H1 (cell line): ENCODE results near the gene CA9. TPM values are rescaled to one million over a fixed set of nuclear protein-coding genes. Genes with fewer than 3 reads are reported as not detected.
A peak's percentile ranks its signal among the peaks of the same experiment; 100 is the strongest.

Source experiments
- CTCF ChIA-PET: fragments of 300-600 bp; sonication (Branson Sonifier 250); formaldehyde crosslinking; loops from one replicate; lab custom pipeline; 2021; ENCODE audit not compliant: partially characterized antibody; lab: Charles Lee
- POLR2A ChIA-PET: fragments of 300-600 bp; sonication (Branson Sonifier 250); formaldehyde crosslinking; loops from one replicate; lab custom pipeline; 2021; ENCODE audit warnings: inconsistent platforms; ENCODE audit not compliant: partially characterized antibody; lab: Charles Lee
- DNase-seq, 2 experiments: peaks; one replicate each; pipeline versions ENCODE4 v3.0.0 to v3.0.0-alpha.2; 2010 to 2022; ENCODE audit warnings: low spot score in 2 of 2, low read depth in 1 of 2, mixed read lengths in 1 of 2
- FAIRE-seq: peaks from 2 replicates; lab custom pipeline; 2011; peaks lifted over from hg19 to GRCh38; lab: Jason Lieb, UNC
- H2AFZ ChIP-seq: 2 replicates; pipeline ENCODE4 v1.8.1; 2012; ENCODE audit warnings: low read length, inconsistent platforms
- H2AK5ac ChIP-seq: 2 replicates; pipeline ENCODE4 v1.6.1; 2013; ENCODE audit warnings: low read depth, low read length
- H2BK120ac ChIP-seq: replicated peaks from 2 replicates; pipeline ENCODE3; 2013; ENCODE audit warnings: low read depth, low read length, inconsistent platforms
- H2BK12ac ChIP-seq: 2 replicates; pipeline ENCODE4 v1.6.1; 2013; ENCODE audit warnings: low read depth, low read length
- H2BK15ac ChIP-seq: 2 replicates; pipeline ENCODE4 v1.6.1; 2013; ENCODE audit warnings: low read length
- H2BK20ac ChIP-seq: 2 replicates; pipeline ENCODE4 v1.6.1; 2013; ENCODE audit warnings: low read length
- H2BK5ac ChIP-seq: 2 replicates; pipeline ENCODE4 v1.6.1; 2013; ENCODE audit warnings: low read depth, low read length
- H3K14ac ChIP-seq: 2 replicates; pipeline ENCODE4 v1.6.1; 2013; ENCODE audit warnings: inconsistent platforms; ENCODE audit not compliant: insufficient read length
- H3K18ac ChIP-seq: 2 replicates; pipeline ENCODE4 v1.6.1; 2013; ENCODE audit warnings: low read length; ENCODE audit errors: extremely low read depth
- H3K23ac ChIP-seq: 2 replicates; pipeline ENCODE4 v1.6.1; 2013; ENCODE audit warnings: inconsistent platforms; ENCODE audit not compliant: insufficient read length
- H3K23me2 ChIP-seq: 2 replicates; pipeline ENCODE4 v1.6.1; 2013; ENCODE audit warnings: low read depth, low read length
- H3K27ac ChIP-seq: 2 replicates; pipeline ENCODE4 v1.6.1; 2011; ENCODE audit warnings: low read depth, low read length, inconsistent platforms
- H3K27me3 ChIP-seq, 4 experiments: replicated peaks in 1 of 4; 1 replicate in 1 of 4; 2 replicates in 3 of 4; pipeline versions ENCODE4 v1.6.1 to v1.8.1; 2011 to 2013; ENCODE audit warnings: low read length in 3 of 4, mild to moderate bottlenecking in 3 of 4, inconsistent platforms in 2 of 4, mixed read lengths in 2 of 4, moderate library complexity in 1 of 4; ENCODE audit not compliant: control insufficient read depth in 3 of 4, insufficient read depth in 3 of 4; ENCODE audit errors: extremely low read depth in 1 of 4
- H3K36me3 ChIP-seq, 4 experiments: 2 replicates each; pipeline versions ENCODE4 v1.6.1 to v1.8.1; 2011 to 2013; ENCODE audit warnings: mild to moderate bottlenecking in 4 of 4, low read length in 3 of 4, moderate library complexity in 2 of 4, control low read depth in 1 of 4, inconsistent platforms in 1 of 4; ENCODE audit not compliant: insufficient read depth in 4 of 4, control insufficient read depth in 2 of 4
- H3K4ac ChIP-seq: replicated peaks from 2 replicates; pipeline ENCODE3; 2013; ENCODE audit warnings: low read length, low read depth, mixed read lengths, inconsistent platforms; ENCODE audit not compliant: insufficient read length
- H3K4me1 ChIP-seq, 4 experiments: replicated peaks in 1 of 4; 1 replicate in 1 of 4; 2 replicates in 3 of 4; pipeline versions ENCODE4 v1.6.1 to v1.8.1; 2011 to 2013; ENCODE audit warnings: low read length in 3 of 4, inconsistent platforms in 2 of 4, mixed read lengths in 1 of 4; ENCODE audit not compliant: insufficient read depth in 4 of 4, control insufficient read depth in 3 of 4
- H3K4me2 ChIP-seq, 2 experiments: 2 replicates each; pipeline versions ENCODE4 v1.6.1 to v1.8.1; 2011 to 2013; ENCODE audit warnings: low read depth in 2 of 2, low read length in 2 of 2, control low read depth in 1 of 2, inconsistent platforms in 1 of 2, mild to moderate bottlenecking in 1 of 2; ENCODE audit not compliant: insufficient read depth in 1 of 2
- H3K4me3 ChIP-seq, 4 experiments: fragments of 200-600, 300-600 bp in 1 of 4; sonication (generic), shearing (Covaris generic), sonication (Bioruptor Twin) in 1 of 4; 2 replicates each; pipeline versions ENCODE4 v1.5.1 to v1.8.1; 2011 to 2016; ENCODE audit warnings: low read length in 4 of 4, low read depth in 3 of 4, control low read depth in 2 of 4, inconsistent platforms in 2 of 4, mild to moderate bottlenecking in 2 of 4, mixed read lengths in 1 of 4, moderate library complexity in 1 of 4; ENCODE audit not compliant: insufficient read depth in 2 of 4; ENCODE audit errors: extremely low read depth in 1 of 4
- H3K56ac ChIP-seq: replicated peaks from 2 replicates; pipeline ENCODE3; 2013; ENCODE audit warnings: low read depth, mild to moderate bottlenecking, mixed read lengths, low read length, inconsistent platforms; ENCODE audit not compliant: insufficient read length
- H3K79me1 ChIP-seq: 2 replicates; pipeline ENCODE4 v1.6.1; 2013; ENCODE audit warnings: low read depth, low read length, control low read depth
- H3K79me2 ChIP-seq, 2 experiments: 2 replicates each; pipeline versions ENCODE4 v1.6.1 to v1.8.1; 2012 to 2013; ENCODE audit warnings: low read length in 2 of 2, mild to moderate bottlenecking in 2 of 2, inconsistent platforms in 1 of 2; ENCODE audit not compliant: insufficient read depth in 2 of 2, control insufficient read depth in 1 of 2
- H3K9ac ChIP-seq, 4 experiments: replicated peaks in 1 of 4; 1 replicate in 1 of 4; 2 replicates in 3 of 4; pipeline versions ENCODE4 v1.6.1 to v1.8.1; 2011 to 2013; ENCODE audit warnings: low read depth in 3 of 4, low read length in 3 of 4, control low read depth in 2 of 4, mild to moderate bottlenecking in 2 of 4, moderate library complexity in 2 of 4, inconsistent platforms in 1 of 4; ENCODE audit errors: extremely low read depth in 1 of 4
- H3K9me3 ChIP-seq, 2 experiments: 2 replicates each; pipeline versions ENCODE4 v1.6.1 to v1.8.1; 2012 to 2013; ENCODE audit warnings: mild to moderate bottlenecking in 2 of 2, moderate library complexity in 2 of 2, control low read depth in 1 of 2, inconsistent platforms in 1 of 2, low read depth in 1 of 2, low read length in 1 of 2, mixed read lengths in 1 of 2; ENCODE audit not compliant: insufficient read depth in 2 of 2
- H4K20me1 ChIP-seq, 2 experiments: replicated peaks in 1 of 2; 2 replicates each; pipeline versions ENCODE3 to v1.8.1; 2011 to 2013; ENCODE audit warnings: inconsistent platforms in 2 of 2, low read length in 2 of 2, mild to moderate bottlenecking in 1 of 2; ENCODE audit not compliant: insufficient read depth in 2 of 2, control insufficient read depth in 1 of 2
- H4K5ac ChIP-seq: 2 replicates; pipeline ENCODE4 v1.6.1; 2013; ENCODE audit warnings: low read length, low read depth, mixed read lengths, inconsistent platforms; ENCODE audit not compliant: insufficient read length
- H4K8ac ChIP-seq: 2 replicates; pipeline ENCODE4 v1.8.0; 2013; ENCODE audit warnings: mild to moderate bottlenecking, moderate library complexity, low read length, inconsistent platforms; ENCODE audit not compliant: insufficient read depth; ENCODE audit errors: extremely low read depth
- H4K91ac ChIP-seq: replicated peaks from 2 replicates; pipeline ENCODE3; 2013; ENCODE audit warnings: low read length, mixed read lengths, inconsistent platforms; ENCODE audit not compliant: insufficient read length
- MAFK ChIP-seq: IDR thresholded peaks from 2 replicates; pipeline ENCODE4 v1.6.1; 2012; ENCODE audit warnings: low read depth, mild to moderate bottlenecking, improper control_type of control experiment, low read length
- POLR2A ChIP-seq, 2 experiments: IDR thresholded peaks; 1 replicate in 1 of 2; 2 replicates in 1 of 2; pipeline ENCODE4 v1.6.1; 2011; ENCODE audit warnings: low read depth in 2 of 2, low read length in 2 of 2, mild to moderate bottlenecking in 2 of 2; ENCODE audit errors: control extremely low read depth in 1 of 2
- WGBS, 2 experiments: shearing (Covaris generic) in 1 of 2; methylation state at CpG; one replicate each; pipeline versions ENCODE4 v1.1.6 to v1.1.7; 2013 to 2015; ENCODE audit warnings: low lambda C conversion rate in 2 of 2, mixed read lengths in 2 of 2, inconsistent platforms in 1 of 2, low coverage in 1 of 2, missing lambda C conversion rate in 1 of 2; ENCODE audit not compliant: insufficient replicate concordance in 2 of 2, insufficient coverage in 1 of 2, insufficient read length in 1 of 2; ENCODE audit errors: extremely low coverage in 1 of 2, missing lambda C conversion rate in 1 of 2; 5-methylcytosine and 5-hydroxymethylcytosine counted together
- polyA plus RNA-seq, 7 experiments: library from polyadenylated mRNA; depleted of rRNA in 3 of 7; stranded (reverse) in 5 of 7; unstranded in 2 of 7; fragments of >200 nt in 5 of 7; fragments of 200-250 nt in 2 of 7; gene quantifications; 1 replicate in 5 of 7; 2 replicates in 1 of 7; 4 replicates in 1 of 7; pipeline versions ENCODE4 v1.2.1 to v1.2.3, GENCODE V29; 2011 to 2013; ENCODE audit warnings: missing spikeins in 2 of 7, mixed read lengths in 2 of 7
- total RNA-seq: library from RNA; stranded (reverse); fragmentation: NEBNext Ultra II Directional; extraction: Animal tissue kit (Norgen Biotek cat#: 25700); gene quantifications from 2 replicates; pipeline ENCODE4 v1.2.1, GENCODE V29; 2021

Gene CA9
- total and polyA plus RNA-seq, 2 of the 8 experiments (the other 6 are each of a cell fraction or from before 2014, with no cell fraction given), result 1.3 to 1.8 TPM

- H3K79me2 ChIP-seq, result peaks cover 0 to 10% of the 10 kb centered on the region in 2 experiments; a peak in 2 of 4 replicates
- no peak overlapping the region for H3K18ac ChIP-seq
- H2AFZ ChIP-seq, result no peak overlapping the region
- no peak overlapping the region for H3K4me3 ChIP-seq
- H4K91ac ChIP-seq, result no peak overlapping the region
- no peak overlapping the region for H2BK12ac ChIP-seq
- TF ChIP-seq MAFK (no peak), POLR2A (IDR thresholded peaks at IDR 0.05; ENCODE audit: control extremely low read depth in 1 of 2, low read depth in 2 of 2, low read length in 2 of 2) (0 out of 3 replicates have a peak, but pooled peaks of 1 of the 2 experiments have one; percentile 26)
- no peak overlapping the region for H3K4ac ChIP-seq
- no peak for FAIRE-seq
- ChIA-PET POLR2A (interaction anchor here (1.1 to 8.4 kb wide), 8 partner anchors 6 to 49 kb away, joined by 3 to 55 read pairs (median 6); partner anchors contain the start of genes ARHGEF39, CA9, CCDC107 and CREB3), CTCF (interaction anchor here (1.0 to 3.5 kb wide), 10 partner anchors 8 to 69 kb away, joined by 3 to 14 read pairs (median 4); partner anchors contain the start of gene ARHGEF39)
- no peak for DNase-seq
- no peak overlapping the region for H2BK120ac ChIP-seq
- no peak overlapping the region for H2AK5ac ChIP-seq
- no peak overlapping the region for H2BK20ac ChIP-seq
- H3K36me3 ChIP-seq, result peaks cover 14 to 46% (median 33%) of the 10 kb centered on the region in 4 experiments
- H4K8ac ChIP-seq, result no peak overlapping the region
- no peak overlapping the region for H3K9ac ChIP-seq
- H3K23me2 ChIP-seq, result no peaks in the 10 kb centered on the region
- H3K56ac ChIP-seq, result no peak overlapping the region
- no peaks in the 10 kb centered on the region for H3K9me3 ChIP-seq
- 89% methylated on average over 2 of the region's 2 CpGs; no CpG with 5 or more reads in 1 of the 2 experiments for WGBS, 2 experiments
- H4K5ac ChIP-seq, result no peak overlapping the region
- no peak overlapping the region for H3K4me2 ChIP-seq
- H2BK15ac ChIP-seq, result no peak overlapping the region
- H3K23ac ChIP-seq, result no peak overlapping the region
- H3K27ac ChIP-seq, result no peak overlapping the region
- H2BK5ac ChIP-seq, result no peak overlapping the region
- peaks cover 2 to 11% (median 5%) of the 10 kb centered on the region in 4 experiments; a peak in 6 of 7 replicates for H3K4me1 ChIP-seq
- H3K14ac ChIP-seq, result no peak overlapping the region
- no peaks in the 10 kb centered on the region for H3K27me3 ChIP-seq
- peaks cover 10 to 12% of the 10 kb centered on the region in 2 experiments for H4K20me1 ChIP-seq
- no peaks in the 10 kb centered on the region; the same call in 1 of the 2 replicates for H3K79me1 ChIP-seq
Observed at GRCh38 chr9:35683323-35683722, 9.6 kb downstream of the CA9 start.
